HAP-1 (cell line): ENCODE measurements around the gene PROX2.

ENCODE experiments used
- DNase-seq, 2 experiments: peaks; one replicate each; pipeline ENCODE4 v3.0.0-alpha.2; 2016 to 2020; ENCODE audit warnings: low spot score in 2 of 2
- H3K27me3 ChIP-seq: fragments of 250-450 bp; sonication (Bioruptor Pico); 2 replicates; pipeline ENCODE4 v1.5.1; 2020; ENCODE audit warnings: low read depth, mild to moderate bottlenecking, moderate library complexity
- H3K36me3 ChIP-seq: fragments of 250-450 bp; sonication (Bioruptor Pico); replicated peaks from 2 replicates; pipeline ENCODE4 v1.5.1; 2020; ENCODE audit warnings: mild to moderate bottlenecking
- H3K4me1 ChIP-seq: fragments of 250-450 bp; sonication (Bioruptor Pico); 2 replicates; pipeline ENCODE4 v1.5.1; 2020; ENCODE audit warnings: mild to moderate bottlenecking
- H3K4me3 ChIP-seq: fragments of 250-450 bp; sonication (Bioruptor Pico); 2 replicates; pipeline ENCODE4 v1.5.1; 2020; ENCODE audit warnings: mild to moderate bottlenecking, moderate library complexity
- H3K9me3 ChIP-seq: fragments of 250-450 bp; sonication (Bioruptor Pico); 2 replicates; pipeline ENCODE4 v1.5.1; 2020; ENCODE audit warnings: mild to moderate bottlenecking, moderate library complexity
- in situ Hi-C: fragments of 300-500 bp; cut with MboI; formaldehyde crosslinking; loops from 3 replicates; pipeline ENCODE4 v1.14.3; 2020; ENCODE audit warnings: low sequenced_read_pairs, inconsistent platforms, mixed read lengths

Gene PROX2

DNA sequence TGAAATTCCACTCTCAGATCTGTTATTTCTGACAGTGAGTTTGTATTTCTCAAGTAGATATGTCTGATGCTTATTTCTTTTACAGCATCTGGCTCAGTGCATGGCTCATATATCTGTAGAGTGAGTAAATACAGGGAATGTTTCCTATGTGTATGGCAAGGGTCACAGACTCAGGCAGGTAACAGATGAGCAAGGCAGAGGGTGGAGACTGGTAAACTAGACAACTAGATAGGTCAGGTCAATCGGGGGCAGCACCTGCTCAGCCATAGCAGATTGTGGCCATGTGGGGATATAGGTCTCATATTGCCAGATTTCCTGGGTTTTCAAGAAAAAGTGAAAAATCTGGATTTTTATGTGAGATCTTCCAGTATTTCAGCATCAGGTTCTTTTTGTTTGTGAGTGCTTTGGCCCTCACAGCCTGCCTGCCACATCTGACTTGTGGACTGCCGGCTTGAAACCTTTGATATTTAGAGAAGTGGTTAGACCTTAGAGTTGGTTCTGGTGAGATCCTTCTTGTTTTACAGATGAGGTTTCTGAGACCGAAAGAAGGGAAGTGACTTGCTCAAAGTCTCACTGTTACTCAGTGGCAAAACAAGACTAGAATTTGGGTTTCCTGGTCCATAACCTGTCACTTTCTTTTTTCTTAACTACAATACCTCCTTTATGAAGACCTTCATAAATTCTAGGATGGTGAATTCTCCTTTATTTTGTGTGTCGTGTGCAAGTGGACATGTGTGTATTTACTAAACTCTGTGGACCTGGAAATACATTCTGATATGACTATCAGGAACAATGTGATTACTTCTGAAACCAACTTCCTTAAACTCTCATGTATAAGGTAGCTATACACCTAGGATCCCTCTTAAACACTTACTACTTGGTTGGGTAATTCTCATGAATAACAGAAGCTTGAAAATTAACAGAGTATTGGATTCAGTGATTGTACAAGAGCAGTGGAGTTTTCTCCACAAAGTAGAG is 34.4 kb downstream of the PROX2 start:
- Histone ChIP-seq H3K36me3 (no peaks in the 10 kb centered on the region; the same call in 1 of the 2 replicates), H3K4me3 (no peak overlapping the region), H3K4me1 (peaks cover 2% of the 10 kb centered on the region; the same call in 1 of the 2 replicates), H3K27me3 (no peaks in the 10 kb centered on the region), H3K9me3 (no peaks in the 10 kb centered on the region)
- in situ Hi-C loops: no loop called here
- no peak for DNase-seq

DNA sequence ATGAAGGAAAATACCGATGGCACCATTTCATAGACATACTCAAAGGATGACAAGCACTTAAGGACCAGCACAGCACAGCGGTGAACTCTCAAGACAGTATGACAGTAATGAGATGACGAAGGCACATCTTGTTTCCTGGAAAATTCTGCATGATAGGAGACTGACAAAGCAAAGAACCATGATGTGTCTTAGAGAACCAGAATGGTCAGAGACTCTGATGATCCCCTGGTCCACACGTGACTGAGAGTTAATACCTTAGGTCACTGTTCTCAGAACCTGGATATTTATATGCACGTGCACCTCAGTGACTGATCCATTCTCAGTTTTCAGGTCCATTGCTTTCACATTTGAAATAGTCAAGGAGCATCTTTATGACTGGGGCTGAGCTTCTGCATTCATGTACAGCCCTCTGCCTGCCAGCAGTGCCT is 35.3 kb downstream of the PROX2 start:
- in situ Hi-C loops: no loop called here
- Histone ChIP-seq H3K27me3 (no peaks in the 10 kb centered on the region), H3K4me3 (no peak overlapping the region), H3K4me1 (peaks cover 6% of the 10 kb centered on the region; the same call in 1 of the 2 replicates), H3K9me3 (no peaks in the 10 kb centered on the region), H3K36me3 (no peaks in the 10 kb centered on the region; the same call in 1 of the 2 replicates)
- DNase-seq: no peak

DNA sequence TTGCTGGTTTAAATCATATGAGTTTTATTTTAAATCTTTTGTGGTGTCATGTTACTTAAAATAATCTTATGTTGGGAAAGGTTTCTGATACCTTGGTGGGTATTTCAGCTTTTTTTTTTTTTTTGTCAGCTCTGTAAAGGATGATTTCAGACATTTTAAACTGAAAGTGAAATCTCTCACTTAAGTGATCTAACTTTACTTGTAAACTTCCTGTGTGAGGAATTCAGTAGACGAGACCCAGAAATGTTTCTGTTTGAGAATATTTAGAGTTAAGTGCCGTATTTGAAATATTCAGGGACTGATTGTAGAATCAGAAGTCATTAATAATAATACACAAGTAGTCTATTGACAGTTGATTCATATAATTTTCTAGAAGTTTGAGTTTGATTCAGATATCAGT is 37.8 kb downstream of the PROX2 start:
- H3K4me3 ChIP-seq: no peak overlapping the region
- H3K27me3 ChIP-seq: no peaks in the 10 kb centered on the region
- H3K9me3 ChIP-seq: no peaks in the 10 kb centered on the region
- H3K4me1 ChIP-seq: peaks cover 6% of the 10 kb centered on the region; the same call in 1 of the 2 replicates
- no peaks in the 10 kb centered on the region; the same call in 1 of the 2 replicates for H3K36me3 ChIP-seq
- DNase-seq: no peak
- in situ Hi-C loops: no loop called here

DNA sequence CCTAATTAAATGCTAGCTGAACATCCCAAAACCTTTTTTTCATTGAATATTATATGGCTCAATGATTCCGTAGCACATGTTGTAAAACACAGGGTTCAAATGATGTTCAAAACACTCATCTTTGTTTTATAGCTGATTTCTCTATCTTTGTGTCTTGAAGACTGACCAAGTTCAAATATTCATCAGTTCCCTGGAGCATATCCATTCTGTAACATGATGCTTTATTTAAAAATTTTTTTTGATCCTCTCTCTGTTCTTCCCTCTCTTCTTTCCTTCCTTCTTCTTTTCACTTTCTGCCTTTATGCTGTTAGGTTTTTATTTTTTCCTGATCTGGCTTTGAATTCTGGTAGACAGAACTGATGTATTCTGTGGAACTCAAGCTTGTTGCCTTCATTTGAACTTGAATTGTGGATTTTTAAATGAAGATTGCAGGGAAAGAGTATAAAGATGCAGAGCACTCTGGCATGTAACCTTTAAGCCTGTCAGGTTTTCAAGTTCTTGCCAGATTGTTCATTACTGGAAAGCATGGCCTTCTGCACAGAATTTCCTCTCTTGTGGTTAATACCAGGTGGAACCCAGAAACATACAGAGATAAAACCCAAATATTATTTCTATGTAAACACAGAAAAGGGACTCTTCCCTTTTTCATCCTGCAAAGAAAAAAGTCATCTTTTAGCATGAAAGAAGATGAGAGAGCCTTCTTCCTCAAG is 39.5 kb downstream of the PROX2 start:
- H3K4me1 ChIP-seq: peaks cover 6% of the 10 kb centered on the region; the same call in 1 of the 2 replicates
- in situ Hi-C loops: no loop called here

DNA sequence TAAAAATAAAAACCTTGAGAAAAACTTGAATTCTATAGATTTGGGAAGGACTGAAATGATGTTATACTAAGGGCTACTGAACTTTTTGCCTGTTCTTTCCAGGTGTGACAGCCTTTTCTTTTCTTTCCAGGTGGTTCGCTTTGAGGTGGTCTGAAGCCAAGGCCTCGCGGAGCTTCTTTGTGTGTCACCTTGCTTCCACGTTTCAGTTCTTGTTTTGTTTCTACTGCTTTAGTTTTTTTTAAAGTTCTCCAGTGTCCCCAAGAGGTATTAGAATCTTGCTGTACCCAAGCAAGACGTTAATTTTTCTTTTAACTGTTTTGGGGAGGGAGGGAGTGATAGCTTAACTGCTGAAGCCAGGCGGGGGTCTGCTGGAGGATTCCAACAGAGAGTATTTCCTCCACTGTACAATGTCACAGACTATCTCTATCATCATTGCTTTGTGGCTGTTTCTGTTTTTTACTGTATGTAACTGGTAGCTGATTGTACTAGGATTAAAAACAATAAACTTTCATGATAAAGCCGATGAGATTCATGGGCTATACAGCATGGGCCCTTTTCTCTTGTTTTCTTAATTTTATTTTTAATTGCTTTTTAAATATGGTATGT is 40.2 kb downstream of the PROX2 start:
- in situ Hi-C loops: no loop called here
- no peaks in the 10 kb centered on the region; the same call in 1 of the 2 replicates for H3K36me3 ChIP-seq
- H3K9me3 ChIP-seq: no peaks in the 10 kb centered on the region
- peaks cover 6% of the 10 kb centered on the region; the same call in 1 of the 2 replicates for H3K4me1 ChIP-seq
- no peaks in the 10 kb centered on the region for H3K27me3 ChIP-seq
- DNase-seq: no peak
- no peak overlapping the region for H3K4me3 ChIP-seq

More for the DNA sequence above, 39.5 kb downstream of the PROX2 start:
- Histone ChIP-seq H3K4me3 (no peak overlapping the region), H3K27me3 (no peaks in the 10 kb centered on the region), H3K36me3 (no peaks in the 10 kb centered on the region; the same call in 1 of the 2 replicates), H3K9me3 (no peaks in the 10 kb centered on the region)
- no peak for DNase-seq

DNA sequence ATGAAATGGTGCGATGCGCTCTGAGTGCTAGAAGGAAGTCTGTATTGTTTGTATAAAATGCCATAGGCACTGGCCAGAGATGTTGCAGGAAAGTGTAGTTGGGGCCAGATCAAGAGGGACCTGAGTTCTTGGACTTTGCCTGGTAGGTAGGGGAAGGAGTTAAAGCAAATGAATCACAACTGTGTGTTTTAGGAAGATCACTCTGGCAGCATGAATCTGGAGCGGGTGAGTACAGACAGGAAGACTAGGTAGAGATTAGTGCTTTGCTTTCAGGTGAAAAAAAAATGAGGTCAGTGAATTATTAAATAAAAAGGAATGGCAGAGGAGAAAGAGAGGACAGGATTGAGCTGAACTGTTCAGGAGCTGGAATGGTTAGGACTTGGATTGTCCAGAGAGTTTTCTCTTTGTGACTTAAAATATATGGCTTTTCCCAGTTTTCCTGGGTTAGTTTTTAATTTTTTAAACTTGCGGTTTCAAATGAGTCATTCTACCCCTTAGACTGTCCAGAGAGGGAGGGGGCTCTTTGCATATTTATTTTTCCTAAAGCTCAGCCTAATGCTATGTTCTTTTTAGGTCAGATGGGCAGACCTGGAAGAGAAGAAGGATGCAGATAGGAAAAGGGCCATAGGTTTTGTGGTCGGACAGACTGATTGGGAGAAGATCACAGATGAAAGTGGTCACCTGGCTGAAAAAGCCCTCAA is 41.1 kb downstream of the PROX2 start:
- peaks cover 2% of the 10 kb centered on the region; the same call in 1 of the 2 replicates for H3K36me3 ChIP-seq
- in situ Hi-C loops: no loop called here
- H3K4me3 ChIP-seq: no peak overlapping the region
- no peaks in the 10 kb centered on the region for H3K27me3 ChIP-seq
- DNase-seq: no peak
- no peaks in the 10 kb centered on the region for H3K9me3 ChIP-seq
- peaks cover 10% of the 10 kb centered on the region for H3K4me1 ChIP-seq

DNA sequence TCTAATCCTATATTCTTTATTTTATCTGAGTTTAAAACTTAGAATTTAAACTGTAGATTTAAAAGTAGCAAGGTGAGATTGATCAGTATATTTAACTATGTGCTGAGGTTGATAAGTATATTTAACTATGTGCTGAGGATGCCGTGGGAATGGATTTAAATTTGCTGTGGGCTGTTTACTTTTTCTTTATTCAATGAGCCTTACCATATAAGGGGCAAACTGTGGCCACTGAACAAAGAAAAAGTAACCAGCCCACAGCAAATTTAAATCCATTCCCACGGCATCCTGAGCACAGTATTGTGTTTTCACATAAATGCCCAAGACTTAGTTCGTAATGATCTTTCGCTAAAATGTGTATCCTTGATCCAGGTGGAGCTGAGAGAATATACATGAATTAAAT is 43.1 kb downstream of the PROX2 start:
- Histone ChIP-seq H3K4me1 (peaks cover 11% of the 10 kb centered on the region), H3K27me3 (no peaks in the 10 kb centered on the region), H3K4me3 (no peak overlapping the region), H3K36me3 (peaks cover 2% of the 10 kb centered on the region; the same call in 1 of the 2 replicates), H3K9me3 (no peaks in the 10 kb centered on the region)
- in situ Hi-C loops: no loop called here
- no peak for DNase-seq

DNA sequence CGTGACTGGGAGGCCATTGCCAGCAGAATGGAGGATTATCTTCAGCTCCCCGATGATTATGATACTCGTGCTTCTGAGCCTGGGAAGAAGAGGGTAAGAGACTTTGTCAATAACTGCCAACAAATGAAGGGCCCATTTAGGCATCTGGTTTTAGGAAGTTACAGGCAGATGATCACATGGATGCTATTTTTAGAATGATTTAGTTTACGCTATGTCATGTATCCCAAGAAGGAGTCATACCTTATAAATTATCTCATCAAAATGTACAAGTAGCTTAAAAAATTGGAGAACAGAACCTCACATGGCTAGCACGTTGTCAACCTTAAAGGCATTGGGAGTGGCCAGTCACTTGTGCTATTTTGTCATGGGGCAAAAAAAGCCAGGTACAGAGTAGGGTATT is 46.7 kb downstream of the PROX2 start:
- H3K27me3 ChIP-seq: no peaks in the 10 kb centered on the region
- H3K36me3 ChIP-seq: peaks cover 6% of the 10 kb centered on the region
- no peaks in the 10 kb centered on the region for H3K9me3 ChIP-seq
- DNase-seq: no peak
- in situ Hi-C loops: no loop called here
- no peak overlapping the region for H3K4me3 ChIP-seq
- peaks cover 4% of the 10 kb centered on the region; the same call in 1 of the 2 replicates for H3K4me1 ChIP-seq

DNA sequence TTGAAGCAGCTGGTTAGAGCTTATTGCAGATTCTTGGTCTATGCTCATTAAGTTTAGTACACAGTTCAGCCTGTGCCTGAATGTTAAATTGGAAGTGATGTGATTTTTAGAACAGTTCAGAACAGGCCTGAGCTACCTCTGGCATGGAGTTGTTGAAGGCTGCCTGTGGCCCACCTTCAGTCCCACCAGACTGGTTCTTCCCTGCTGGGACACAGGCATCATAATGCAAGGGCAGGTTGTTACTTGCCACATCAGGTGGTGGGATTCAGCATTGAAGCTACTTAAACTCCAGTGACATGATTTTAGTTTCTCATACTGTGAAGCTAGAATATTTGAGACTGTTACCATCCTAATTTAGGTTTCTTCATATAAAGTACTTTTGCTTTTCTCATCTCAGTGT is 49.4 kb downstream of the PROX2 start:
- H3K27me3 ChIP-seq: no peaks in the 10 kb centered on the region
- no peak for DNase-seq
- H3K4me1 ChIP-seq: peaks cover 4% of the 10 kb centered on the region; the same call in 1 of the 2 replicates
- H3K9me3 ChIP-seq: no peaks in the 10 kb centered on the region
- in situ Hi-C loops: no loop called here
- H3K4me3 ChIP-seq: no peak overlapping the region
- H3K36me3 ChIP-seq: peaks cover 10% of the 10 kb centered on the region
